ENCODE data around the gene SMIM45.

DNA sequence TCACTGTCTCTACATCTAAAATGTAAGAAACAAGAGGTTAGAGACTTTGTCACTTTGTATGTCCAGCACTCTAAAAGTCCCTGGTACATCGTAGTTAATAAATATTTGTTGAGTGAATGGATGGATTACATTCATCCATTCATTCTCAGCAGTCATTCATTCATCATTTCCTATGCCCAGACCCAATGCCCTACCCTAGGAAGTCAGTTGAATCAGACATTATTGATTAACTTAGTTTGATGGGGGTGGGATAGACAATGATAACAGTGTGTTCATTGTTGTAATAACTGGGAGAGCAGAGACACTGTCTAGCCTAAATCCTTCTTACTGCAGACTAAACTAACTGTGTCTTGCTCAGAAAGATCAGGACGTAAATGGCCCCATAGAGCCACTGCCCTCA lies 3.8 kb upstream of the SMIM45 start:
- TF ChIP-seq, protein P1, sequence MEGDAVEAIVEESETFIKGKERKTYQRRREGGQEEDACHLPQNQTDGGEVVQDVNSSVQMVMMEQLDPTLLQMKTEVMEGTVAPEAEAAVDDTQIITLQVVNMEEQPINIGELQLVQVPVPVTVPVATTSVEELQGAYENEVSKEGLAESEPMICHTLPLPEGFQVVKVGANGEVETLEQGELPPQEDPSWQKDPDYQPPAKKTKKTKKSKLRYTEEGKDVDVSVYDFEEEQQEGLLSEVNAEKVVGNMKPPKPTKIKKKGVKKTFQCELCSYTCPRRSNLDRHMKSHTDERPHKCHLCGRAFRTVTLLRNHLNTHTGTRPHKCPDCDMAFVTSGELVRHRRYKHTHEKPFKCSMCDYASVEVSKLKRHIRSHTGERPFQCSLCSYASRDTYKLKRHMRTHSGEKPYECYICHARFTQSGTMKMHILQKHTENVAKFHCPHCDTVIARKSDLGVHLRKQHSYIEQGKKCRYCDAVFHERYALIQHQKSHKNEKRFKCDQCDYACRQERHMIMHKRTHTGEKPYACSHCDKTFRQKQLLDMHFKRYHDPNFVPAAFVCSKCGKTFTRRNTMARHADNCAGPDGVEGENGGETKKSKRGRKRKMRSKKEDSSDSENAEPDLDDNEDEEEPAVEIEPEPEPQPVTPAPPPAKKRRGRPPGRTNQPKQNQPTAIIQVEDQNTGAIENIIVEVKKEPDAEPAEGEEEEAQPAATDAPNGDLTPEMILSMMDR (IDR thresholded peaks at IDR 0.05) = no peak
- TF ChIP-seq POLR2A (IDR thresholded peaks at IDR 0.05) (no peak), EP300 (IDR thresholded peaks at IDR 0.05) (no peak)
